Testis (tissue), 3 donors: Measurements from ENCODE around the gene PPP2R2C. TPM values are rescaled to one million over a fixed set of nuclear protein-coding genes. Genes with fewer than 3 reads are reported as not detected.

ENCODE experiments used
- DNase-seq: peaks from one replicate; pipeline ENCODE4 v3.0.0-alpha.2; 2019
- H3K27ac ChIP-seq, 2 donors: fragments of 200-600 bp; sonication (generic); one replicate each; pipeline ENCODE4 v1.5.1; 2019
- H3K27me3 ChIP-seq: fragments of 200-600 bp; sonication (generic); one replicate; pipeline ENCODE4 v1.5.1; 2019
- H3K36me3 ChIP-seq: fragments of 200-600 bp; sonication (generic); one replicate; pipeline ENCODE4 v1.5.1; 2017; ENCODE audit warnings: low read depth; ENCODE audit errors: missing control alignments
- H3K4me1 ChIP-seq: fragments of 200-600 bp; sonication (generic); one replicate; pipeline ENCODE4 v1.5.1; 2019
- H3K4me3 ChIP-seq, 2 donors: fragments of 200-600 bp; sonication (generic); one replicate each; pipeline ENCODE4 v1.5.1; 2017 to 2019
- H3K9me3 ChIP-seq: fragments of 200-600 bp; sonication (generic); one replicate; pipeline ENCODE4 v1.5.1; 2017
- CTCF ChIP-seq, 3 experiments: fragments of 450-650 bp in 2 of 3; fragments of 200-600 bp in 1 of 3; sonication (generic) in 1 of 3; IDR thresholded peaks; one replicate each; pipeline ENCODE4 v1.5.1; 2016 to 2019; ENCODE audit warnings: antibody characterized with exemption in 3 of 3, mild to moderate bottlenecking in 2 of 3, moderate library complexity in 1 of 3
- POLR2A ChIP-seq: fragments of 450-650 bp; IDR thresholded peaks from one replicate; pipeline ENCODE4 v1.6.1; 2017; ENCODE audit warnings: antibody characterized with exemption, mild to moderate bottlenecking, moderate library complexity
- WGBS, 2 donors: methylation state at CpG; one replicate each; pipeline ENCODE4 v1.1.5; 2018; 5-methylcytosine and 5-hydroxymethylcytosine counted together
- intact Hi-C: fragments of 100-400 bp; cut with DNase I; formaldehyde crosslinking; loops from one replicate; pipeline ENCODE4 v1.15.1; 2023; ENCODE audit warnings: low total_unique reads
- polyA plus RNA-seq: library from polyadenylated mRNA; stranded (reverse); fragments of 350-450 nt; fragmentation: Illumina TruSeq; extraction: RNeasy Lipid Tissue Mini Kit (QIAGEN cat#74804); gene quantifications from one replicate; pipeline ENCODE4 v1.2.3, GENCODE V29; 2014; ENCODE audit warnings: low read depth, low replicate concordance; ENCODE audit not compliant: insufficient read depth
- total RNA-seq, 2 donors: library from RNA; depleted of rRNA; stranded (reverse); fragments of >200 nt; gene quantifications; one replicate each; pipeline ENCODE4 v1.2.3, GENCODE V29; 2016

The PPP2R2C gene
- total and polyA plus RNA-seq, 3 donors from 2014 or later = 7.9 to 20.4 (median 13.1) TPM

- DNase-seq = no peak
- H3K36me3 ChIP-seq = no peaks in the 10 kb centered on the region
- no peaks in the 10 kb centered on the region for H3K9me3 ChIP-seq
- H3K27ac ChIP-seq = no peak overlapping the region
- TF ChIP-seq CTCF (IDR thresholded peaks at IDR 0.05) (no peak), POLR2A (no peak)
- no peaks in the 10 kb centered on the region for H3K27me3 ChIP-seq
- intact Hi-C loops = no loop called here
- no peaks in the 10 kb centered on the region for H3K4me1 ChIP-seq
- H3K4me3 ChIP-seq = no peak overlapping the region
- 84 to 96% methylated on average over 4 to 5 of the region's 5 CpGs for WGBS, 2 donors
Observed at GRCh38 chr4:6371271-6371670, 101.1 kb downstream of the PPP2R2C start.

- no peaks in the 10 kb centered on the region for H3K4me1 ChIP-seq
- TF ChIP-seq CTCF (IDR thresholded peaks at IDR 0.05) = no peak
- TF ChIP-seq POLR2A = no peak
- no peaks in the 10 kb centered on the region for H3K27me3 ChIP-seq
- 77 to 83% methylated on average over 7 to 17 of the region's 17 CpGs for WGBS, 2 donors
- intact Hi-C loops = no loop called here
- H3K4me3 ChIP-seq = no peak overlapping the region
- H3K36me3 ChIP-seq = no peaks in the 10 kb centered on the region
- no peak overlapping the region for H3K27ac ChIP-seq
- H3K9me3 ChIP-seq = no peaks in the 10 kb centered on the region
- no peak for DNase-seq
Observed at GRCh38 chr4:6369924-6370645, 102.3 kb downstream of the PPP2R2C start.

GRCh38 chr4:6369511-6369910, 102.9 kb downstream of the PPP2R2C start:
- WGBS, 2 donors = 86 to 95% methylated on average over 7 to 8 of the region's 8 CpGs
- H3K27ac ChIP-seq = no peak overlapping the region
- no peak for DNase-seq
- no peak overlapping the region for H3K4me3 ChIP-seq
- no peaks in the 10 kb centered on the region for H3K9me3 ChIP-seq
- H3K4me1 ChIP-seq = no peaks in the 10 kb centered on the region
- no peaks in the 10 kb centered on the region for H3K27me3 ChIP-seq
- intact Hi-C loops = no loop called here
- TF ChIP-seq CTCF (IDR thresholded peaks at IDR 0.05) (no peak), POLR2A (no peak)
- no peaks in the 10 kb centered on the region for H3K36me3 ChIP-seq

GRCh38 chr4:6369035-6369434, 103.4 kb downstream of the PPP2R2C start:
- DNase-seq = no peak
- intact Hi-C loops = no loop called here
- WGBS, 2 donors = 79 to 80% methylated on average over 8 of the region's 8 CpGs
- TF ChIP-seq CTCF (IDR thresholded peaks at IDR 0.05) = no peak
- no peak for TF ChIP-seq POLR2A
- H3K4me1 ChIP-seq = no peaks in the 10 kb centered on the region
- H3K36me3 ChIP-seq = no peaks in the 10 kb centered on the region
- H3K9me3 ChIP-seq = no peaks in the 10 kb centered on the region
- H3K27ac ChIP-seq = no peak overlapping the region
- no peak overlapping the region for H3K4me3 ChIP-seq
- no peaks in the 10 kb centered on the region for H3K27me3 ChIP-seq

GRCh38 chr4:6368601-6369000, 103.8 kb downstream of the PPP2R2C start:
- H3K27me3 ChIP-seq = no peaks in the 10 kb centered on the region
- H3K27ac ChIP-seq = no peak overlapping the region
- TF ChIP-seq POLR2A = no peak
- TF ChIP-seq CTCF (IDR thresholded peaks at IDR 0.05) = no peak
- 82 to 86% methylated on average over 12 of the region's 12 CpGs for WGBS, 2 donors
- no peak for DNase-seq
- H3K36me3 ChIP-seq = no peaks in the 10 kb centered on the region
- H3K4me3 ChIP-seq = no peak overlapping the region
- H3K4me1 ChIP-seq = no peaks in the 10 kb centered on the region
- intact Hi-C loops = no loop called here
- no peaks in the 10 kb centered on the region for H3K9me3 ChIP-seq
